Fibroblast of mammary gland (primary cell): ENCODE results near the gene LMBR1.
"Not testable (repeated sequence)": the region's sequence is repeated elsewhere in the genome, so short reads cannot be mapped to it uniquely, and the experiment has no call there.

Experiments
- DNase-seq: peaks from one replicate; pipeline ENCODE4 v3.0.0-alpha.2; 2010; ENCODE audit warnings: low read depth
- H3K4me3 ChIP-seq: 2 replicates; pipeline ENCODE4 v1.5.1; 2011; ENCODE audit warnings: low read depth, mild to moderate bottlenecking, low read length, moderate library complexity; ENCODE audit not compliant: control insufficient read depth
- TF ChIP-seq, protein P1 (sequence below): conservative IDR thresholded peaks from 2 replicates; pipeline ENCODE4 v1.5.1; 2011; ENCODE audit warnings: low read depth, low read length, inconsistent platforms; ENCODE audit not compliant: control insufficient read depth, insufficient read depth

Gene LMBR1

DNA sequence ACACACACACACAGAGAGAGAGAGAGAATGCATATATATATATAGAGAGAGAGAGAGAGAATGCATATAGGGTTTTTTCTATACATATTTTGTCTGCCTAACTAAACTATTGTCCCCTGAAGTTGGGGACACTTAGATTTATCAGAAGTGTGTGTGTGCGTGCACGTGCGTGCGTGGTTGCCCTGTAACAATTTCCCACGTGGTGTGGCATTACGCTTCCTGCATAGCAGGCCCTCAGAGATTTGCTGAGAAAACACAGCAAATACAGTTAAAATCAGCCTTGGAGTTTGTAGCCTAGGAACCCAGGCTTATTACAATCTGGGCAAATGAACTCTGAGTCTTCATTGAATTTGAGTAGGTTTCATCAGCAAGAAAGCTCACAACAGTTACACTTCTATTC is 237.7 kb downstream of the LMBR1 start:
- no peak overlapping the region for H3K4me3 ChIP-seq
- no peak for DNase-seq
- TF ChIP-seq, protein P1, sequence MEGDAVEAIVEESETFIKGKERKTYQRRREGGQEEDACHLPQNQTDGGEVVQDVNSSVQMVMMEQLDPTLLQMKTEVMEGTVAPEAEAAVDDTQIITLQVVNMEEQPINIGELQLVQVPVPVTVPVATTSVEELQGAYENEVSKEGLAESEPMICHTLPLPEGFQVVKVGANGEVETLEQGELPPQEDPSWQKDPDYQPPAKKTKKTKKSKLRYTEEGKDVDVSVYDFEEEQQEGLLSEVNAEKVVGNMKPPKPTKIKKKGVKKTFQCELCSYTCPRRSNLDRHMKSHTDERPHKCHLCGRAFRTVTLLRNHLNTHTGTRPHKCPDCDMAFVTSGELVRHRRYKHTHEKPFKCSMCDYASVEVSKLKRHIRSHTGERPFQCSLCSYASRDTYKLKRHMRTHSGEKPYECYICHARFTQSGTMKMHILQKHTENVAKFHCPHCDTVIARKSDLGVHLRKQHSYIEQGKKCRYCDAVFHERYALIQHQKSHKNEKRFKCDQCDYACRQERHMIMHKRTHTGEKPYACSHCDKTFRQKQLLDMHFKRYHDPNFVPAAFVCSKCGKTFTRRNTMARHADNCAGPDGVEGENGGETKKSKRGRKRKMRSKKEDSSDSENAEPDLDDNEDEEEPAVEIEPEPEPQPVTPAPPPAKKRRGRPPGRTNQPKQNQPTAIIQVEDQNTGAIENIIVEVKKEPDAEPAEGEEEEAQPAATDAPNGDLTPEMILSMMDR = no peak

DNA sequence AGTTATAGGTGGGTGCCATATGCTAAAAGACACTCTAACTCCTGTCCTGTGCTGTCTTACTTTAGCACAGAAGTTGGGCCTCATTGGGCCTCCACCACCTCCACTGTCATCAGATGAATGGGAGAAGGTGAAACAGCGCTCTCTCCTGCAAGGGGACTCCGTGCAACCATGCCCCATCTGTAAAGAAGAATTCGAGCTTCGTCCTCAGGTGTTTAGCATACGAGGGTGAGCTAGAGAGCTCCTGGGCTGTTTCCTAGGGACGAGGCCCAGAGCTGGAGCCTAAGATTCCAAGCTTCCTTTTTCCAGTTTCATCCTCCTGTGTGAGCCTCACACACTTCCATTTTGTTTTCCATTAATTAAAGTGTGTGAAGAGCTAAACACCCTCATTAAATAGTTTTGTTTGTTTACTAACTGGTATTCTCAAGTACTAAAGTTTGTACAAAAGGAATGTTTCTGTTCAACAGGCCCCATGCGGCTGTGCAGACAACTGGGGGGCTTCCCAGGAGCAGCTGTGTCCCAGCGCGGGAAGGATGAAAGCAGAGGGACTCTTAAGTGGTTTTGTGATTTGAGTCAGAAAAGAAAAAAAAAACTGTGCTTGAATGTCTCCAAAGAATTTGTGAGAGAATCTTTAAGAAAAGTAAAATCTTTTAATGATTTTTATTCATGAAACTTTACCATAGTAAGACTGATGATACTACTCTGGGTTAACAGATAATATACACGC is 238.3 kb downstream of the LMBR1 start:
- H3K4me3 ChIP-seq = no peak overlapping the region
- DNase-seq = no peak
- TF ChIP-seq, protein P1 = no peak

DNA sequence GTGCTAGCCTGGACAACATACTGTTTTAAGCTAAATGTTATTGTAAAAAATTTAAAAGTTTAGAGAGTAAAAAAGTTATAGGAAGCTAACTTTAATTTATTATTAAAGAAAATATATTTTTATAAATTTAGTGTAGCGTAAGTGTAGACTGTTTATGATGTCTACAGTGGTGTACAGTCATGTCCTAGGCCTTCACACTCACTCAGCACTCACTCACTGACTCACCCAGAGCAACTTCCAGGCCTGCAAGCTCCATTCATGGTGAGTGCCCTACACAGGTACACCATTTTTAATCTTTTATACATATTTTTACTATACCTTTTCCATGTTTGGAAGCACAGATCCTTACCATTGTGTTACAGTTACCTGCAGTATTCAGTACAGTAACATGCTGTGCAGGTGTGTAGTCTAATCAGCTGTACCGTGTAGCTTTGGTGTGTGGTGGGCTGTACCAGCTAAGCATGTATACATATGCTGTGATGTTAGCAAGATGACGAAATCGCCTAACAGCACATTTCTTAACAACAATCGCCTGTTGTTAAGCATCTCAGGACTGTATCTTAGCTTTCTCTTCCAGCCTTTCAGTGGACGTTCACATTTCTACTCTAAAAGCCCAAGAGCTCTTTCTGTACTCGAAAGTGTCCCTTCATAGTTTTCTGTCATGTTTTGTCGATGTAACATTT is 240.0 kb downstream of the LMBR1 start:
- H3K4me3 ChIP-seq = no peak overlapping the region
- DNase-seq = peak; percentile 61
- TF ChIP-seq, protein P1 = no peak

DNA sequence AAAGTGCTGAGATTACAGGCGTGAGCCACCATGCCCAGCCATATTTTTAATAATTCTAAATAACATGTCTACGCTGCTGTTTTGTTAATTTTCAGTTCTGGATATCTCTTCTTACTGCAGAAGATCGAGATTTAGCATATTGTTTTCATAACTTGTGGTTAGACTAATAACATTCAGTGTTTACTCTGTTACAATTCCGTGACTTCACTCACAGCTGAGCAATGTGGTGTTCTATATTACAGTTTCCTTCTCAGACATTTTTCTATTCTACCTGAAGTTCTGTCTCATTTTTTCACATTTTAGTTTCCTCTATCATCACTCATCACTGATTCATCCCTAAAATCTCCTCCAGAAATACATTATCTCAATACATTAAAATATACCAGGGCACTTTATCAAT is 241.5 kb downstream of the LMBR1 start:
- TF ChIP-seq, protein P1 = no peak
- DNase-seq = peak; percentile 5
- H3K4me3 ChIP-seq = no peak overlapping the region

DNA sequence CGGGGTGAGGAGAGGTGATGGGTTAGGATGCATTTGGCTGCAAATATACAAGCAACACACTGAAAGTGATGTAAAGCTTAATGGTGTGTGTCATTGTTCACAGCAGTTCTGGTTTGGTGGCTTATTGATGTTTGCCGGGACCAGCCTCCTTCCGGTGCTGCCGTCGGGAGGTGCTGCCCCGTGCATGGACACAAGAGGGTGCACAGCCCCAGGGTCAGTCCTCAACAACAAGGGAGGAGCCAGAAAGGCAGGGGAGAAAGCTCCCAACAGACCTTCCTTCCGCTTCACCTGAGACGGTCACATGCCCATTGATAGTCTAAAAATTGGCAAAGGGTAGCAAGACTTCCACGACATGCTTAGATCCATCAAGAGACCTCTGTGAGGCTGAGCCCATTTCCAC is 242.9 kb downstream of the LMBR1 start:
- TF ChIP-seq, protein P1 = peak; percentile 33
- H3K4me3 ChIP-seq = no peak overlapping the region
- DNase-seq = peak; percentile 10

DNA sequence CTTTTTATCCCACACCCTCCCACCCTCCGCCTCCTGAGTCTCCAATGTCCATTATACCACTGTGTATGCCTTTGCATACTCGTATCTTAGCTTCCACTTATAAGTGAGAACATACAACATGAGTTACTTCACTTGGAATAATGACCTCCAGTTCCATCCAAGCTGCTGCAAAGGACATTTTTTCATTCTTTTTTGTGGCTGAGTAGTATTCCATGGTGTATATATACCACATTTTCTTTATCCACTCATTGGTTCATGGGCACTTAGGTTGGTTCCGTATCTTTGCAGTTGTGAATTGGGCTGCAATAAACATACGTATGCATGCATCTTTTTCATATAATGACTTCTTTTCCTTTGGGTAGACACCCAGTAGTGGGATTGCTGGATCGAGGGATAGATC is 245.7 kb downstream of the LMBR1 start:
- DNase-seq, H3K4me3 ChIP-seq: not testable (repeated sequence)

DNA sequence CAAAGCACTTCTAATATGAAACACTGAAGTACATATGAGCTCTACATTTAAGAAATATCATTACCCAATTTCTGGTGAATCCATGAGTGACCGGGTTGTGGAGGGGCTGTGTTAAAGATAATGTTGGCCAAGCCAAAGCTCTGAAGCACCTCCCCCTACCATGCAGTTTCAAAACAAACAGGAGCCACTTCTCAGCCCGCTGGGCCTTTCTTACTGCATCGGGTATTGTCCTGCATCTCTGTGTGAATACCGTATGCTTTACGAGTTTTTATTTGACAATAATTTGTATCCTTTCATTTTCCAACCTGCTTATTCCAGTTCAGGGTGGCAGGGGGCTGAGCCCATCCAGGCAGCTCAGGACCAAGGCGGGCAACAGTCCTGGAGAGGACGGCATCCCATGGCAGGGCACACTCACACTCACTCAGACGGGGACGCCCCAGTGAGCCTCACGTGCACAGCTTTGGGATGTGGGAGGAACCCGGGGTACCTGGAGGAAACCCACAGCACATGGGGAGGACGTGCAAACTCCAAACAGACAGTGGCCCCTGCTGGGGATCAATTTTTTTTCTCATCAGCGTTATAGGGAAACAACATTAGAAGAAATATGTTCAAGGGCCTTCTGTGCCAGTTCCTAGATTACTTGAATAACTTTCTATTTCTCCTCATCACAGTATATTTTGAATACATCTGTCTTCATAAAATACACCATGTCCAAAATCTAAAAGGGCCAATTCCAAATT is 250.5 kb downstream of the LMBR1 start:
- no peak overlapping the region for H3K4me3 ChIP-seq
- TF ChIP-seq, protein P1 = no peak
- no peak for DNase-seq
